ENCODE data around the gene C16orf95.

DNA sequence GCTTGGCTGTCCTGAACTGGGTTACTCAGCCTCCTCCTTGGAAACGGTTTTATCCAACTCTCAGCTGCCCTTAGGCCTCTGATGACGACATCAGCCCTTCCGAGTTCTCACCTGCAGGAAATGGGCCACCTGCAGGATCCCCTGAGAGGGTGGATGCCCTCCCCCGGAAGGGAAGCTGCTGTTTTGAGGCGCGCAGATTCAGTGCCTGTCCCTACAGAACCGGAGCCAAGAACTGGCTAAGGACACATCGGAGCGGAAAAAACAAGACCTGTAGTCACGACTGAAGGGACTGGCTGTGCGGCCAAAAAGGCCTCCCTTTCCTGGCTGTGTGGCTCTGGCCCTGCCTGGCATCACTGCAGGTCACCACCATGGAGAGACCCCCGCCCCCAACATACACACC, 11.7 kb upstream of the C16orf95 start:
- TF ChIP-seq FOXM1 (IDR thresholded peaks at IDR 0.05; ENCODE audit: borderline replicate concordance) (no peak), SUZ12 (IDR thresholded peaks at IDR 0.05) (no peak), L3MBTL2 (conservative IDR thresholded peaks at IDR 0.05) (no peak), ARNT (IDR thresholded peaks at IDR 0.05) (no peak)

Data from HEK293T (cell line).